Ovary (tissue), 9 donors: ENCODE results near the gene PRKG1. TPM values are rescaled to one million over a fixed set of nuclear protein-coding genes. Genes with fewer than 3 reads are reported as not detected.

Experiments used
- DNase-seq, 5 donors: peaks; one replicate each; pipeline ENCODE4 v3.0.0-alpha.2; 2019 to 2020
- H3K27ac ChIP-seq, 2 donors: fragments of 200-600 bp; one replicate each; pipeline versions ENCODE4 v1.5.1 to v1.8.0; 2019 to 2022
- H3K27me3 ChIP-seq: fragments of 200-600 bp; one replicate; pipeline ENCODE4 v1.8.0; 2022
- H3K36me3 ChIP-seq: fragments of 200-600 bp; sonication (generic); one replicate; pipeline ENCODE4 v1.5.1; 2019
- H3K4me1 ChIP-seq: one replicate; pipeline ENCODE4 v1.8.1; 2013; ENCODE audit warnings: mild to moderate bottlenecking, moderate library complexity; ENCODE audit not compliant: insufficient read depth
- H3K4me3 ChIP-seq: fragments of 200-600 bp; sonication (generic); one replicate; pipeline ENCODE4 v1.5.1; 2017
- H3K9me3 ChIP-seq, 2 donors: fragments of 200-600 bp in 1 of 2; sonication (generic) in 1 of 2; one replicate each; pipeline versions ENCODE4 v1.5.1 to v1.8.1; 2013 to 2019; ENCODE audit warnings: mild to moderate bottlenecking in 1 of 2, moderate library complexity in 1 of 2
- CTCF ChIP-seq, 3 donors: fragments of 450-650 bp in 2 of 3; fragments of 200-600 bp in 1 of 3; IDR thresholded peaks; one replicate each; pipeline versions ENCODE4 v1.5.1 to v1.8.0; 2016 to 2022; ENCODE audit warnings: antibody characterized with exemption in 3 of 3, mild to moderate bottlenecking in 1 of 3
- EP300 ChIP-seq: sonication (generic); formaldehyde crosslinking; IDR thresholded peaks from one replicate; pipeline ENCODE4 v1.6.1; 2017; ENCODE audit warnings: antibody characterized with exemption
- POLR2A ChIP-seq: fragments of 450-650 bp; IDR thresholded peaks from one replicate; pipeline ENCODE4 v1.6.1; 2017; ENCODE audit warnings: antibody characterized with exemption, mild to moderate bottlenecking, moderate library complexity
- WGBS, 3 donors: extraction: QIAGEN DNeasy Blood & Tissue Kit in 1 of 3; methylation state at CpG; one replicate each; pipeline versions ENCODE4 v1.1.5 to v1.1.7; 2013 to 2017; 5-methylcytosine and 5-hydroxymethylcytosine counted together
- intact Hi-C, 4 donors: fragments of 100-400 bp; cut with DNase I; formaldehyde crosslinking; loops; one replicate each; pipeline versions ENCODE4 v1.11.0 to v1.15.1; 2022 to 2023
- polyA plus RNA-seq, 2 donors: library from polyadenylated mRNA; stranded (reverse); fragments of 200-250 nt in 1 of 2; fragments of 350-450 nt in 1 of 2; fragmentation: Illumina TruSeq in 1 of 2; extraction: RNeasy Lipid Tissue Mini Kit (QIAGEN cat#74804) in 1 of 2; gene quantifications; one replicate each; pipeline ENCODE4 v1.2.3, GENCODE V29; 2013 to 2014
- total RNA-seq, 7 donors: library from RNA; depleted of rRNA in 2 of 7; stranded (reverse); fragments of >200 nt in 2 of 7; fragmentation: NEBNext Ultra II Directional in 3 of 7; extraction: Animal tissue kit (Norgen Biotek cat#: 25700) in 3 of 7; gene quantifications; one replicate each; pipeline versions ENCODE4 v1.1.0 to v1.2.4, GENCODE V29; 2016 to 2023
- donor health status: DM: no; HTN: no; CAD: no; lungs with moderate emphysema.
- donor health status: DM: no; HTN: no; CAD: no.
- donor health status: Bipolar disorder and iron deficiency.
- donor health status: DM: yes; HTN: yes; CAD: no.
- donor health status: DM: no; HTN: no; CAD: no.
- donor health status: DM: yes; HTN: yes; CAD: no.

The PRKG1 gene
- total and polyA plus RNA-seq, 9 donors = 2.8 to 21.1 (median 15.7) TPM

- intact Hi-C loops = no loop called here
- DNase-seq = no peak
- H3K4me1 ChIP-seq = no peaks in the 10 kb centered on the region
- H3K4me3 ChIP-seq = no peak overlapping the region
- H3K27ac ChIP-seq = no peak overlapping the region
- H3K9me3 ChIP-seq = no peaks in the 10 kb centered on the region
- no peaks in the 10 kb centered on the region for H3K27me3 ChIP-seq
- 73 to 81% (median 79%) methylated on average over 1 of the region's 1 CpG for WGBS, 3 donors
- H3K36me3 ChIP-seq = no peaks in the 10 kb centered on the region
- no peak for TF ChIP-seq POLR2A
Measured at GRCh38 chr10:52266858-52267257, 1192.6 kb downstream of the PRKG1 start.

GRCh38 chr10:52268790-52269189, 1194.5 kb downstream of the PRKG1 start:
- 87 to 91% (median 88%) methylated on average over 2 of the region's 2 CpGs for WGBS, 3 donors
- H3K4me3 ChIP-seq = no peak overlapping the region
- TF ChIP-seq EP300 (no peak), POLR2A (no peak), CTCF (IDR thresholded peaks at IDR 0.05) (no peak)
- DNase-seq = no peak
- no peaks in the 10 kb centered on the region for H3K27me3 ChIP-seq
- H3K36me3 ChIP-seq = no peaks in the 10 kb centered on the region
- intact Hi-C loops = no loop called here
- H3K4me1 ChIP-seq = no peaks in the 10 kb centered on the region
- no peak overlapping the region for H3K27ac ChIP-seq
- H3K9me3 ChIP-seq = no peaks in the 10 kb centered on the region

- WGBS, 3 donors = 70 to 76% (median 75%) methylated on average over 4 of the region's 4 CpGs
- DNase-seq = no peak
- Histone ChIP-seq H3K27ac (no peak overlapping the region), H3K36me3 (no peaks in the 10 kb centered on the region), H3K4me1 (no peaks in the 10 kb centered on the region), H3K4me3 (no peak overlapping the region), H3K9me3 (no peaks in the 10 kb centered on the region), H3K27me3 (no peaks in the 10 kb centered on the region)
- intact Hi-C loops = no loop called here
- TF ChIP-seq POLR2A (no peak), CTCF (IDR thresholded peaks at IDR 0.05) (no peak), EP300 (no peak)
Measured at GRCh38 chr10:52269233-52269632, 1194.9 kb downstream of the PRKG1 start.

- H3K4me3 ChIP-seq = no peak overlapping the region
- H3K36me3 ChIP-seq = no peaks in the 10 kb centered on the region
- DNase-seq = no peak
- 82 to 94% (median 83%) methylated on average over 2 of the region's 2 CpGs for WGBS, 3 donors
- intact Hi-C loops = no loop called here
- no peaks in the 10 kb centered on the region for H3K4me1 ChIP-seq
- TF ChIP-seq CTCF (IDR thresholded peaks at IDR 0.05) (no peak), POLR2A (no peak), EP300 (no peak)
- no peaks in the 10 kb centered on the region for H3K27me3 ChIP-seq
- no peaks in the 10 kb centered on the region for H3K9me3 ChIP-seq
- no peak overlapping the region for H3K27ac ChIP-seq
Measured at GRCh38 chr10:52276163-52276562, 1201.9 kb downstream of the PRKG1 start.

GRCh38 chr10:52276986-52277385, 1202.7 kb downstream of the PRKG1 start:
- intact Hi-C loops = no loop called here
- no peaks in the 10 kb centered on the region for H3K9me3 ChIP-seq
- WGBS, 3 donors = 7 to 19% (median 15%) methylated on average over 1 of the region's 1 CpG
- H3K36me3 ChIP-seq = no peaks in the 10 kb centered on the region
- H3K4me1 ChIP-seq = no peaks in the 10 kb centered on the region
- no peak overlapping the region for H3K27ac ChIP-seq
- H3K4me3 ChIP-seq = no peak overlapping the region
- no peaks in the 10 kb centered on the region for H3K27me3 ChIP-seq
- TF ChIP-seq EP300 = no peak
- no peak for TF ChIP-seq CTCF (IDR thresholded peaks at IDR 0.05)
- no peak for TF ChIP-seq POLR2A
- DNase-seq = no peak
